Neural progenitor cell (in vitro differentiated cells): ENCODE data around the gene GALM.

ENCODE experiments used
- EZH2 ChIP-seq: fragments of 200-600 bp; sonication (generic); IDR thresholded peaks from 2 replicates; pipeline ENCODE4 v1.6.1; 2017; ENCODE audit warnings: antibody characterized with exemption, mild to moderate bottlenecking, moderate library complexity
- EZH2phosphoT487 ChIP-seq: fragments of 200-600 bp; sonication (generic); IDR thresholded peaks from 2 replicates; pipeline ENCODE4 v1.6.1; 2017; ENCODE audit warnings: antibody characterized with exemption
- TF ChIP-seq, protein P1 (sequence below): fragments of 200-600 bp; sonication (generic); IDR thresholded peaks from 2 replicates; pipeline ENCODE4 v1.5.1; 2017; ENCODE audit warnings: antibody characterized with exemption, mild to moderate bottlenecking

- TF ChIP-seq EZH2 = no peak
- TF ChIP-seq, protein P1, sequence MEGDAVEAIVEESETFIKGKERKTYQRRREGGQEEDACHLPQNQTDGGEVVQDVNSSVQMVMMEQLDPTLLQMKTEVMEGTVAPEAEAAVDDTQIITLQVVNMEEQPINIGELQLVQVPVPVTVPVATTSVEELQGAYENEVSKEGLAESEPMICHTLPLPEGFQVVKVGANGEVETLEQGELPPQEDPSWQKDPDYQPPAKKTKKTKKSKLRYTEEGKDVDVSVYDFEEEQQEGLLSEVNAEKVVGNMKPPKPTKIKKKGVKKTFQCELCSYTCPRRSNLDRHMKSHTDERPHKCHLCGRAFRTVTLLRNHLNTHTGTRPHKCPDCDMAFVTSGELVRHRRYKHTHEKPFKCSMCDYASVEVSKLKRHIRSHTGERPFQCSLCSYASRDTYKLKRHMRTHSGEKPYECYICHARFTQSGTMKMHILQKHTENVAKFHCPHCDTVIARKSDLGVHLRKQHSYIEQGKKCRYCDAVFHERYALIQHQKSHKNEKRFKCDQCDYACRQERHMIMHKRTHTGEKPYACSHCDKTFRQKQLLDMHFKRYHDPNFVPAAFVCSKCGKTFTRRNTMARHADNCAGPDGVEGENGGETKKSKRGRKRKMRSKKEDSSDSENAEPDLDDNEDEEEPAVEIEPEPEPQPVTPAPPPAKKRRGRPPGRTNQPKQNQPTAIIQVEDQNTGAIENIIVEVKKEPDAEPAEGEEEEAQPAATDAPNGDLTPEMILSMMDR = no peak
- no peak for TF ChIP-seq EZH2phosphoT487
These were observed 15.9 kb upstream of the GALM start for GRCh38 chr2:38650012-38650411.
